Lower lobe of right lung (tissue), 2 donors: ENCODE data around the gene DLGAP4. TPM values are rescaled to one million over a fixed set of nuclear protein-coding genes. Genes with fewer than 3 reads are reported as not detected.

ENCODE experiments used
- ATAC-seq, 2 donors: fragments of 200-7000 bp; cut with Tn5 transposase; one replicate each; pipeline ENCODE4 v1.9.1; 2020 to 2022; ENCODE audit warnings: mild to moderate bottlenecking in 2 of 2, moderate library complexity in 2 of 2
- DNase-seq: peaks from one replicate; pipeline ENCODE4 v3.0.0-alpha.2; 2020
- H3K27ac ChIP-seq: fragments of 200-600 bp; one replicate; pipeline ENCODE4 v1.8.0; 2022
- H3K27me3 ChIP-seq: fragments of 200-600 bp; one replicate; pipeline ENCODE4 v1.8.0; 2022; ENCODE audit warnings: low read depth
- H3K36me3 ChIP-seq: fragments of 200-600 bp; one replicate; pipeline ENCODE4 v1.8.0; 2022; ENCODE audit warnings: mild to moderate bottlenecking
- H3K4me1 ChIP-seq: fragments of 200-600 bp; one replicate; pipeline ENCODE4 v1.8.0; 2022
- H3K4me3 ChIP-seq: fragments of 200-600 bp; one replicate; pipeline ENCODE4 v1.8.0; 2022; ENCODE audit warnings: mild to moderate bottlenecking
- H3K9me3 ChIP-seq: fragments of 200-600 bp; one replicate; pipeline ENCODE4 v1.8.0; 2022
- CTCF ChIP-seq: fragments of 200-600 bp; IDR thresholded peaks from one replicate; pipeline ENCODE4 v1.8.0; 2022; ENCODE audit warnings: antibody characterized with exemption, mild to moderate bottlenecking
- intact Hi-C: fragments of 100-400 bp; cut with DNase I; formaldehyde crosslinking; loops from one replicate; pipeline ENCODE4 v1.11.0; 2022
- total RNA-seq: library from RNA; stranded (reverse); fragmentation: NEBNext Ultra II Directional; extraction: Animal tissue kit (Norgen Biotek cat#: 25700); gene quantifications from one replicate; pipeline ENCODE4 v1.2.1, GENCODE V29; 2021
- donor health status: DM: no; HTN: yes; CAD: no; lungs with severe emphysema.

The DLGAP4 gene
- total RNA-seq, 1 donor from 2014 or later: 59.3 TPM

GRCh38 chr20:36398515-36398914, 92.4 kb downstream of the DLGAP4 start:
- H3K4me1 ChIP-seq: no peaks in the 10 kb centered on the region
- no peak for TF ChIP-seq CTCF
- no peak overlapping the region for H3K4me3 ChIP-seq
- DNase-seq (no peak), ATAC-seq (no peak)
- H3K9me3 ChIP-seq: no peaks in the 10 kb centered on the region
- no peaks in the 10 kb centered on the region for H3K36me3 ChIP-seq
- H3K27me3 ChIP-seq: peaks cover 14% of the 10 kb centered on the region
- intact Hi-C loops: no loop called here
- no peak overlapping the region for H3K27ac ChIP-seq

- Histone ChIP-seq H3K4me1 (no peaks in the 10 kb centered on the region), H3K4me3 (no peak overlapping the region), H3K9me3 (no peaks in the 10 kb centered on the region), H3K36me3 (no peaks in the 10 kb centered on the region), H3K27ac (no peak overlapping the region), H3K27me3 (peaks cover 19% of the 10 kb centered on the region)
- TF ChIP-seq CTCF: peak; percentile 12
- DNase-seq (no peak), ATAC-seq (peak in 1 of 2 donors; percentile 29)
- intact Hi-C loops: no loop called here
These were observed 93.2 kb downstream of the DLGAP4 start for GRCh38 chr20:36399147-36399968.

GRCh38 chr20:36399969-36400545, 93.9 kb downstream of the DLGAP4 start:
- Histone ChIP-seq H3K4me3 (no peak overlapping the region), H3K9me3 (no peaks in the 10 kb centered on the region), H3K27me3 (peaks cover 19% of the 10 kb centered on the region), H3K36me3 (no peaks in the 10 kb centered on the region), H3K27ac (no peak overlapping the region), H3K4me1 (no peaks in the 10 kb centered on the region)
- DNase-seq: no peak
- no peak for TF ChIP-seq CTCF
- intact Hi-C loops: no loop called here
- no peak for ATAC-seq

GRCh38 chr20:36400909-36401735, 95.0 kb downstream of the DLGAP4 start:
- no peak overlapping the region for H3K27ac ChIP-seq
- TF ChIP-seq CTCF: no peak
- H3K4me3 ChIP-seq: no peak overlapping the region
- H3K4me1 ChIP-seq: no peaks in the 10 kb centered on the region
- H3K27me3 ChIP-seq: peaks cover 19% of the 10 kb centered on the region
- no peaks in the 10 kb centered on the region for H3K36me3 ChIP-seq
- DNase-seq (peak; percentile 1), ATAC-seq (no peak)
- H3K9me3 ChIP-seq: no peaks in the 10 kb centered on the region
- intact Hi-C loops: no loop called here

GRCh38 chr20:36402708-36403107, 96.6 kb downstream of the DLGAP4 start:
- Histone ChIP-seq H3K9me3 (no peaks in the 10 kb centered on the region), H3K27ac (no peak overlapping the region), H3K4me1 (no peaks in the 10 kb centered on the region), H3K4me3 (no peak overlapping the region), H3K27me3 (peaks cover 19% of the 10 kb centered on the region), H3K36me3 (no peaks in the 10 kb centered on the region)
- DNase-seq (no peak), ATAC-seq (no peak)
- intact Hi-C loops: no loop called here
- TF ChIP-seq CTCF: no peak
